Rectal smooth muscle tissue (tissue), 1 donor: Measurements from ENCODE around the gene GPC6.

ENCODE experiments used
- H3K27ac ChIP-seq: one replicate; pipeline ENCODE4 v1.7.0; 2013; ENCODE audit warnings: low read depth, low read length, inconsistent platforms
- H3K27me3 ChIP-seq: one replicate; pipeline ENCODE4 v1.7.0; 2013; ENCODE audit warnings: low read length; ENCODE audit not compliant: control insufficient read depth, insufficient read depth
- H3K36me3 ChIP-seq: one replicate; pipeline ENCODE4 v1.7.0; 2013; ENCODE audit warnings: low read length; ENCODE audit not compliant: control insufficient read depth, insufficient read depth
- H3K4me1 ChIP-seq: one replicate; pipeline ENCODE4 v1.7.0; 2013; ENCODE audit warnings: low read length; ENCODE audit not compliant: control insufficient read depth, insufficient read depth
- H3K4me3 ChIP-seq: one replicate; pipeline ENCODE4 v1.7.0; 2013; ENCODE audit warnings: low read length
- H3K9ac ChIP-seq: one replicate; pipeline ENCODE4 v1.7.0; 2013; ENCODE audit warnings: low read length

The GPC6 gene

GRCh38 chr13:94088742-94089141 lies 862.1 kb downstream of the GPC6 start:
- no peaks in the 10 kb centered on the region for H3K36me3 ChIP-seq
- H3K9ac ChIP-seq, result no peak overlapping the region
- H3K4me1 ChIP-seq, result no peaks in the 10 kb centered on the region
- H3K27ac ChIP-seq, result no peak overlapping the region
- no peaks in the 10 kb centered on the region for H3K27me3 ChIP-seq
- H3K4me3 ChIP-seq, result no peak overlapping the region

GRCh38 chr13:94090773-94091480 lies 864.3 kb downstream of the GPC6 start:
- Histone ChIP-seq H3K9ac (no peak overlapping the region), H3K27me3 (no peaks in the 10 kb centered on the region), H3K36me3 (no peaks in the 10 kb centered on the region), H3K27ac (no peak overlapping the region), H3K4me1 (no peaks in the 10 kb centered on the region), H3K4me3 (no peak overlapping the region)

GRCh38 chr13:94093652-94094315 lies 867.2 kb downstream of the GPC6 start:
- H3K4me1 ChIP-seq, result no peaks in the 10 kb centered on the region
- H3K27ac ChIP-seq, result no peak overlapping the region
- no peaks in the 10 kb centered on the region for H3K27me3 ChIP-seq
- no peak overlapping the region for H3K9ac ChIP-seq
- H3K4me3 ChIP-seq, result no peak overlapping the region
- no peaks in the 10 kb centered on the region for H3K36me3 ChIP-seq

- no peak overlapping the region for H3K27ac ChIP-seq
- no peak overlapping the region for H3K9ac ChIP-seq
- no peak overlapping the region for H3K4me3 ChIP-seq
- no peaks in the 10 kb centered on the region for H3K4me1 ChIP-seq
- no peaks in the 10 kb centered on the region for H3K36me3 ChIP-seq
- no peaks in the 10 kb centered on the region for H3K27me3 ChIP-seq
Observed at GRCh38 chr13:94109715-94110374, 883.2 kb downstream of the GPC6 start.

- Histone ChIP-seq H3K27ac (no peak overlapping the region), H3K4me1 (no peaks in the 10 kb centered on the region), H3K9ac (no peak overlapping the region), H3K27me3 (no peaks in the 10 kb centered on the region), H3K4me3 (no peak overlapping the region), H3K36me3 (no peaks in the 10 kb centered on the region)
Observed at GRCh38 chr13:94112227-94112626, 885.6 kb downstream of the GPC6 start.

- Histone ChIP-seq H3K4me1 (no peaks in the 10 kb centered on the region), H3K27me3 (no peaks in the 10 kb centered on the region), H3K9ac (no peak overlapping the region), H3K36me3 (no peaks in the 10 kb centered on the region), H3K27ac (no peak overlapping the region), H3K4me3 (no peak overlapping the region)
Observed at GRCh38 chr13:94112731-94113130, 886.1 kb downstream of the GPC6 start.

GRCh38 chr13:94113245-94113644 lies 886.6 kb downstream of the GPC6 start:
- Histone ChIP-seq H3K36me3 (no peaks in the 10 kb centered on the region), H3K4me3 (no peak overlapping the region), H3K9ac (no peak overlapping the region), H3K27ac (no peak overlapping the region), H3K4me1 (no peaks in the 10 kb centered on the region), H3K27me3 (no peaks in the 10 kb centered on the region)

GRCh38 chr13:94114166-94114565 lies 887.6 kb downstream of the GPC6 start:
- no peaks in the 10 kb centered on the region for H3K27me3 ChIP-seq
- H3K4me1 ChIP-seq, result no peaks in the 10 kb centered on the region
- no peaks in the 10 kb centered on the region for H3K36me3 ChIP-seq
- no peak overlapping the region for H3K9ac ChIP-seq
- no peak overlapping the region for H3K27ac ChIP-seq
- H3K4me3 ChIP-seq, result no peak overlapping the region

- no peaks in the 10 kb centered on the region for H3K36me3 ChIP-seq
- no peaks in the 10 kb centered on the region for H3K27me3 ChIP-seq
- H3K9ac ChIP-seq, result no peak overlapping the region
- no peaks in the 10 kb centered on the region for H3K4me1 ChIP-seq
- no peak overlapping the region for H3K27ac ChIP-seq
- H3K4me3 ChIP-seq, result no peak overlapping the region
Observed at GRCh38 chr13:94115054-94115453, 888.4 kb downstream of the GPC6 start.

GRCh38 chr13:94119360-94119936 lies 892.8 kb downstream of the GPC6 start:
- H3K9ac ChIP-seq, result no peak overlapping the region
- H3K27me3 ChIP-seq, result no peaks in the 10 kb centered on the region
- H3K36me3 ChIP-seq, result no peaks in the 10 kb centered on the region
- no peaks in the 10 kb centered on the region for H3K4me1 ChIP-seq
- H3K27ac ChIP-seq, result no peak overlapping the region
- no peak overlapping the region for H3K4me3 ChIP-seq

- H3K27me3 ChIP-seq, result no peaks in the 10 kb centered on the region
- no peak overlapping the region for H3K4me3 ChIP-seq
- no peak overlapping the region for H3K9ac ChIP-seq
- no peaks in the 10 kb centered on the region for H3K4me1 ChIP-seq
- H3K36me3 ChIP-seq, result no peaks in the 10 kb centered on the region
- H3K27ac ChIP-seq, result no peak overlapping the region
Observed at GRCh38 chr13:94120878-94121277, 894.3 kb downstream of the GPC6 start.

- Histone ChIP-seq H3K4me1 (no peaks in the 10 kb centered on the region), H3K9ac (no peak overlapping the region), H3K27ac (no peak overlapping the region), H3K4me3 (no peak overlapping the region), H3K27me3 (no peaks in the 10 kb centered on the region), H3K36me3 (no peaks in the 10 kb centered on the region)
Observed at GRCh38 chr13:94121686-94122085, 895.1 kb downstream of the GPC6 start.
